ENCODE data around the gene PBLD. TPM values are rescaled to one million over a fixed set of nuclear protein-coding genes. Genes with fewer than 3 reads are reported as not detected.

PBLD gene
- 0.36 and 0.89 TPM in 2 replicates for total RNA-seq (2014; rRNA removed; shearing (Covaris generic))

- no peaks in the 10 kb centered on the region for H3K9me3 ChIP-seq (replicated peaks)
- peak within 1 kb of the TSS; percentile 99 for H3K27ac ChIP-seq
- H3K36me3 ChIP-seq: peaks cover 26% of the 10 kb centered on the region
- H3K4me3 ChIP-seq: peak within 1 kb of the TSS; percentile 93
- no peaks in the 10 kb centered on the region for H3K27me3 ChIP-seq
- 0 out of 2 replicates have a peak, but pooled peaks cover 2% of the 10 kb centered on the region for H3K4me1 ChIP-seq
- DNase-seq: peak; percentile 78
Observed at GRCh38 chr10:68332259-68333057, at the start of gene PBLD. Gene PBLD, minus strand, starts transcription at chr10:68332928. Its CDS starts 26,084 bp downstream, at chr10:68306844.

DNA sequence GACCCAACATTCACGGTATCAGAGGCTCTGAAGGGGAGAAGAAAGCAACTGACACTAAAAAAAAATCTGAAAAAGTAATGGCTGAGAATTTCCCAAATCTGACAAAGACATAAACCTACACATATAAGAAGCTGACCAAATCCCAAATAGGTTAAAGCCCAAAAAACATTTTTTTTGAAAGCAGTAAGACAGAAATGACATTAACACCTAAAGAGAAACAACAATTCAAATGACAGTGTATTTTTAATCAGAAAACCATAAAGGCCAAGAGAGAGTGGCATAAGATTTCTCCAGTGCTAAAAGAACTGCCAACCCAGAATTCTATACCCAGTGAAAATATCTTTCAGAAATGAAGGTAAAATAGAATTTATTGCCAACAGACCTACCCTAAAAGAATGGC is 38.9 kb upstream of the PBLD start:
- Histone ChIP-seq H3K27me3 (no peaks in the 10 kb centered on the region), H3K4me1 (no peaks in the 10 kb centered on the region), H3K27ac (no peak overlapping the region), H3K36me3 (peaks cover 30% of the 10 kb centered on the region), H3K9me3 (replicated peaks) (peaks cover 5% of the 10 kb centered on the region), H3K4me3 (no peak overlapping the region)
- no peak for DNase-seq

GRCh38 chr10:68367121-68367520 is 34.4 kb upstream of the PBLD start:
- no peaks in the 10 kb centered on the region for H3K27me3 ChIP-seq
- no peaks in the 10 kb centered on the region for H3K4me1 ChIP-seq
- peaks cover 17% of the 10 kb centered on the region for H3K36me3 ChIP-seq
- no peak for DNase-seq
- no peak overlapping the region for H3K4me3 ChIP-seq
- no peak overlapping the region for H3K27ac ChIP-seq
- H3K9me3 ChIP-seq (replicated peaks): peaks cover 5% of the 10 kb centered on the region

DNA sequence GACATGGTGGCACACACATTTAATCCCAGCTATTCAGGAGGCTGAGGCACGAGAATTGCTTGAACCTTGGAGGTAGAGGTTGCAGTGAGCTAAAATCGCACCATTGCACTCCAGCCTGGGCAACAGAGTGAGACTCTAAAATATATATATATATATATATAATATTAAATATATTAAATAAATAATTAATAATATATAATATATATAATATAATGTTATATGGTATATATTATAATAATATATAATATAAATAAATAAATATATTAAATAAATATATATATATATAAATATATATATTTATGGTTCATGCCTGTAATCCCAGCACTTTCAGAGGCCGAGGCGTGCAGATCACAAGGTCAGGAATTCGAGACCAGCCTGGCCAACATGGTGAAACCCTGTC is 33.9 kb upstream of the PBLD start:
- H3K27ac ChIP-seq: no peak overlapping the region
- H3K36me3 ChIP-seq: peaks cover 14% of the 10 kb centered on the region
- no peaks in the 10 kb centered on the region for H3K4me1 ChIP-seq
- no peaks in the 10 kb centered on the region for H3K27me3 ChIP-seq
- DNase-seq: no peak
- H3K9me3 ChIP-seq (replicated peaks): peaks cover under 1% of the 10 kb centered on the region
- no peak overlapping the region for H3K4me3 ChIP-seq

GRCh38 chr10:68365611-68366010 is 32.9 kb upstream of the PBLD start:
- H3K4me1 ChIP-seq: no peaks in the 10 kb centered on the region
- no peak for DNase-seq
- H3K4me3 ChIP-seq: no peak overlapping the region
- no peak overlapping the region for H3K27ac ChIP-seq
- no peaks in the 10 kb centered on the region for H3K9me3 ChIP-seq (replicated peaks)
- H3K27me3 ChIP-seq: no peaks in the 10 kb centered on the region
- H3K36me3 ChIP-seq: peaks cover 17% of the 10 kb centered on the region

GRCh38 chr10:68364101-68364886 is 31.6 kb upstream of the PBLD start:
- DNase-seq: no peak
- Histone ChIP-seq H3K4me3 (no peak overlapping the region), H3K9me3 (replicated peaks) (no peaks in the 10 kb centered on the region), H3K27ac (no peak overlapping the region), H3K4me1 (no peaks in the 10 kb centered on the region), H3K27me3 (no peaks in the 10 kb centered on the region), H3K36me3 (peaks cover 11% of the 10 kb centered on the region)

GRCh38 chr10:68362590-68362989 is 29.9 kb upstream of the PBLD start:
- DNase-seq: no peak
- no peaks in the 10 kb centered on the region for H3K9me3 ChIP-seq (replicated peaks)
- peaks cover 11% of the 10 kb centered on the region for H3K36me3 ChIP-seq
- no peaks in the 10 kb centered on the region for H3K27me3 ChIP-seq
- H3K4me1 ChIP-seq: no peaks in the 10 kb centered on the region
- H3K27ac ChIP-seq: no peak overlapping the region
- H3K4me3 ChIP-seq: no peak overlapping the region

- H3K27ac ChIP-seq: no peak overlapping the region
- H3K27me3 ChIP-seq: no peaks in the 10 kb centered on the region
- no peaks in the 10 kb centered on the region for H3K9me3 ChIP-seq (replicated peaks)
- no peaks in the 10 kb centered on the region for H3K4me1 ChIP-seq
- H3K36me3 ChIP-seq: peaks cover 11% of the 10 kb centered on the region
- H3K4me3 ChIP-seq: no peak overlapping the region
- no peak for DNase-seq
Observed at GRCh38 chr10:68359189-68359588, 26.5 kb upstream of the PBLD start.

DNA sequence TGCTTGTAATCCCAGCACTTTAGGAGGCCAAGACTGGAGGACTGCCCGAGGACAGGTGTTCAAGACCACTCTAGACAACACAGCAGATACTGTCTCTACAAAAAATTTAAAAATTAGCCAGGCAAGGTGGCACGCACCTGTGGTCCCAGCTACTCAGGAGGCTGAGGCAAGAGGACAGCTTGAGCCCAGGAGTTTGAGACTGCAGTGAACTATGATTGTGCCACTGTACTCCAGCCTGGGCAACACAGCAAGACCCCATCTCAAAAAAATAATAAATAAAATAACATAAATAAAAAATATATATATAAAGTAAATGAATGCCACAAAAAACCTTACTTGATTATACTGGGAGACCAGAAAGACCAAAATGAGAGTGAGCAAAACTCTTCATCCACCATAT is 20.8 kb upstream of the PBLD start:
- Histone ChIP-seq H3K27ac (no peak overlapping the region), H3K36me3 (0 out of 2 replicates have a peak, but pooled peaks cover 2% of the 10 kb centered on the region)
- DNase-seq: no peak

DNA sequence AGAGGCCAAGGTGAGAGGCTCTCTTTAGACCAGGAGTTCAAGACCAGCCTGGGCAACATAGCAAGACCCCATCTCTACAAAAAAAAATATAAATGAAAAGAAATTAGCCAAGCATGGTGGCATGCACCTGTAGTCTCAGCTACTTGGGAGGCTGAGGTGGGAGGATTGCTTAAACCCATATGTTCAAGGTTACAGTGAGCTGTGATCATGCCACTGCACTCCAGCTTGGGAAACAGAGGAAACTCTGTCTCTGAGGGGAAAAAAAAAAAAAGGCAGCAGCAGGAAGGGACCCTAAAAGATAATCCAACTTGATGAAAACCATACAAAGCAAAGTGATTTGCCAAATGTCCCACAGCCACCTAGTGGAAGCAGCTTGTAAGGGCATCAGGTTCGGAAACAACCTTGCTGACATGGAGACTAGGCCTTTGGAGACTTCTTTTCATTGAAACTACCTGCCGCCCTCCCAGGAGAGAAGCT is 15.6 kb upstream of the PBLD start:
- peak; percentile 24 to 58 for DNase-seq
- Histone ChIP-seq H3K27ac (no peak overlapping the region), H3K4me3 (no peak overlapping the region), H3K27me3 (no peaks in the 10 kb centered on the region), H3K36me3 (peaks cover 27% of the 10 kb centered on the region), H3K4me1 (no peaks in the 10 kb centered on the region), H3K9me3 (replicated peaks) (no peaks in the 10 kb centered on the region)

More for the DNA sequence above, 20.8 kb upstream of the PBLD start:
- Histone ChIP-seq H3K27me3 (no peaks in the 10 kb centered on the region), H3K9me3 (replicated peaks) (no peaks in the 10 kb centered on the region), H3K4me1 (no peaks in the 10 kb centered on the region), H3K4me3 (no peak overlapping the region)

- no peak for DNase-seq
- H3K4me3 ChIP-seq: no peak overlapping the region
- H3K4me1 ChIP-seq: no peaks in the 10 kb centered on the region
- H3K27ac ChIP-seq: no peak overlapping the region
- H3K36me3 ChIP-seq: peaks cover 42% of the 10 kb centered on the region
- H3K9me3 ChIP-seq (replicated peaks): no peaks in the 10 kb centered on the region
- no peaks in the 10 kb centered on the region for H3K27me3 ChIP-seq
Observed at GRCh38 chr10:68346774-68347173, 14.0 kb upstream of the PBLD start.

DNA sequence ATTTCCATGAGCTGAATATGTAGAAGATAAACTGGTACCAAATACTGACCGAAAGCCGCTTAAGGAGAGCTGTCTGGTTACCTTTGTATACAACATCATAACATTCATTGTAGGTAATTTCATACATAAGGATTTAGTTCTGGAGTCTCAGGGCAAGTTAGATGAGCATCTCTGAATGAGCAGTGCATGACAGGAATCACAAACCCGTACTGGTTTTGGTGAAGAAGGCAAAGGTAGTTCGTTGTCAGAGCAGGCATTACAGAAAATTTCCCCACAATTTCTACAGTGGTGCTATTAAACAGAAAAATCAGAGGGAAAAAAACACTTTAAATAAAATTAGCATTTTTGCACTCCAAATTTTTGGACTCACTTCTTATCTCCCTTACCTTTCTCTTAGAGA is 12.9 kb upstream of the PBLD start:
- no peaks in the 10 kb centered on the region for H3K27me3 ChIP-seq
- H3K27ac ChIP-seq: no peak overlapping the region
- H3K9me3 ChIP-seq (replicated peaks): no peaks in the 10 kb centered on the region
- no peaks in the 10 kb centered on the region for H3K4me1 ChIP-seq
- peaks cover 52% of the 10 kb centered on the region for H3K36me3 ChIP-seq
- H3K4me3 ChIP-seq: no peak overlapping the region
- DNase-seq: no peak

DNA sequence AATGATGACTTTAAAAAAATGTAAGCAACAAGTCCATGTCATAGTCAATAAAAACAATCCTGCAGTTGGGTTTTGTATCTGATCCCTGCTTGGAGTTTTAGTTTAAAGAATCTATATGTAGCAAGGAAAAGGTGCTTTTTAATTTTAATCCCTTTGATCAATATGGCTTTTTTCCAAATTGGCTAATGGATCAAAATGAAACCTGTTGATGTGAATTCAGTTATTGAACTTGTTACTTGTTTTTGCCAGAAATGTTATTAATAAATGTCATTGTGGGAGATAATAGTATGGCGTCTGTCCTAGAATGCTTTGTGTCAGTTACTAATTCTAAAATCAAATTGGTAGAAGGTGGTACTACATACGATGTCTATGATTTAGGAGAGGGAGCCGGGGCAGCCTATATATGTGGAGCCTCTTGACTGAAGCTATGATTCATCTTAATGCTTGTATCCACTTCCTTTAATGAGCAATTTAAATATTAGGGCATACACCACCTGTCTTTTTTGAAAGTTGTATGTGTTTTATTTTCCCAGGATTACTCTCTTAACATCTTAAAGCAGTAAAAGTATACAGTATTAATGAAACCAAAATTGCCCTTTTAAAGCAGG is 10.3 kb upstream of the PBLD start:
- Histone ChIP-seq H3K4me1 (no peaks in the 10 kb centered on the region), H3K27me3 (no peaks in the 10 kb centered on the region), H3K9me3 (replicated peaks) (no peaks in the 10 kb centered on the region), H3K36me3 (peaks cover 78% of the 10 kb centered on the region), H3K27ac (no peak overlapping the region), H3K4me3 (no peak overlapping the region)
- DNase-seq: no peak

DNA sequence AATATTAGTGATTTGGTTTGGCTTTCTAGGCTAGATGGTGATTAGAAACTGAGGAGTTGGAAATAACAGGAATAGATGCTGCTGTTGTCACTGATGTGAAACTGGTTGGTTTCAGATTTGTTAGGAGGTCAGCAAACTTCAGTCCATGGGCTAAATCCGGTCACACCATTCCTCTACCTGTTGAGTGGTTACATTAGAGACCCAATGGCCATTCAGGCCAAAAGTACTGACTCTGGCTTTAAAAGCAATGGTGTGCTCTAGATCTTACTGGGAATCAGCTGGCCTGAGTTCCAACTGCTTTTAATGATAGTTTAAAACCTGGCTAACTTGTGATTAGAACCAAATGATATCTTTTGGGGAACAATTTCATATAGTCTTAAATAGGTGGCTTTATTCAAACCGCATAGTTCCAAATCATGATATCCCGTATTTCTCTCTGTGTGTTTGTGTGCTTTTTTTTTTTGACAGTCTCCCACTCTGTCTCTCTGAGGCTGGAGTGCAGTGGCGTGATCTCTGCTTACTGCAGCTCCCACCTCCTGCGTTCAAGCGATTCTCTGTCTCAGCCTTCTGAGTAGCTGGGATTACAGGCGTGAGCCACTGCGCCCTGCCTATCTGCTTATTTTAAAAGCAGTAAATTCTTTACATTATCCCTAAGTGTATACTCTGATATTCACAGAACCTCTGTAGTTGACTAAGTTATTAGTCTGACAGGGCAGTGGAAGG is 7.8 kb upstream of the PBLD start:
- DNase-seq: no peak
- Histone ChIP-seq H3K4me3 (no peak overlapping the region), H3K36me3 (peaks cover 89% of the 10 kb centered on the region), H3K27ac (no peak overlapping the region), H3K27me3 (no peaks in the 10 kb centered on the region), H3K9me3 (replicated peaks) (no peaks in the 10 kb centered on the region), H3K4me1 (no peaks in the 10 kb centered on the region)
